Brain microvascular endothelial cell (primary cell): ENCODE data around the gene SPATA19.

Experiments
- DNase-seq: peaks from one replicate; pipeline ENCODE4 v3.0.0-alpha.2; 2020
- H3K27ac ChIP-seq: fragments of 250-450 bp; sonication (Bioruptor Pico); 2 replicates; pipeline ENCODE4 v1.5.1; 2020; ENCODE audit warnings: mild to moderate bottlenecking, moderate library complexity
- H3K27me3 ChIP-seq: fragments of 250-450 bp; sonication (Bioruptor Pico); replicated peaks from 2 replicates; pipeline ENCODE4 v1.5.1; 2020; ENCODE audit warnings: mild to moderate bottlenecking
- H3K36me3 ChIP-seq: fragments of 250-450 bp; sonication (Bioruptor Pico); replicated peaks from 2 replicates; pipeline ENCODE4 v1.5.1; 2020; ENCODE audit warnings: mild to moderate bottlenecking
- H3K4me3 ChIP-seq: 2 replicates; pipeline ENCODE4 v1.5.1; 2011; ENCODE audit warnings: low read depth, mild to moderate bottlenecking, control low read depth, low read length, moderate library complexity
- CTCF ChIP-seq: IDR thresholded peaks from 2 replicates; pipeline ENCODE4 v1.5.1; 2011; ENCODE audit warnings: low read depth, mild to moderate bottlenecking, moderate library complexity, low read length, control low read depth, inconsistent platforms; ENCODE audit errors: missing control alignments
- in situ Hi-C: cut with HindIII; loops from 2 replicates; pipeline ENCODE4 v1.10.0; 2017; ENCODE audit warnings: low sequenced_read_pairs, low pct_ligation_motif_present

Gene SPATA19

GRCh38 chr11:133819746-133820315 lies 25.5 kb downstream of the SPATA19 start:
- no peak for DNase-seq
- no peak overlapping the region for H3K4me3 ChIP-seq
- no peaks in the 10 kb centered on the region for H3K36me3 ChIP-seq
- no peaks in the 10 kb centered on the region for H3K27me3 ChIP-seq
- TF ChIP-seq CTCF, result no peak
- in situ Hi-C loops, result no loop called here
- no peak overlapping the region for H3K27ac ChIP-seq

- H3K36me3 ChIP-seq, result no peaks in the 10 kb centered on the region
- DNase-seq, result no peak
- H3K4me3 ChIP-seq, result no peak overlapping the region
- in situ Hi-C loops, result no loop called here
- TF ChIP-seq CTCF, result no peak
- no peak overlapping the region for H3K27ac ChIP-seq
- no peaks in the 10 kb centered on the region for H3K27me3 ChIP-seq
These were observed 26.2 kb downstream of the SPATA19 start for GRCh38 chr11:133819114-133819513.

GRCh38 chr11:133818302-133818701 lies 27.0 kb downstream of the SPATA19 start:
- Histone ChIP-seq H3K27me3 (no peaks in the 10 kb centered on the region), H3K4me3 (no peak overlapping the region), H3K27ac (no peak overlapping the region), H3K36me3 (no peaks in the 10 kb centered on the region)
- TF ChIP-seq CTCF, result no peak
- DNase-seq, result no peak
- in situ Hi-C loops, result no loop called here

- no peaks in the 10 kb centered on the region for H3K36me3 ChIP-seq
- no peak overlapping the region for H3K4me3 ChIP-seq
- in situ Hi-C loops, result no loop called here
- no peak for TF ChIP-seq CTCF
- no peaks in the 10 kb centered on the region for H3K27me3 ChIP-seq
- H3K27ac ChIP-seq, result no peak overlapping the region
- no peak for DNase-seq
These were observed 27.9 kb downstream of the SPATA19 start for GRCh38 chr11:133817449-133817848.

GRCh38 chr11:133816146-133816870 lies 29.0 kb downstream of the SPATA19 start:
- no peaks in the 10 kb centered on the region for H3K27me3 ChIP-seq
- DNase-seq, result no peak
- no peak for TF ChIP-seq CTCF
- H3K4me3 ChIP-seq, result no peak overlapping the region
- no peak overlapping the region for H3K27ac ChIP-seq
- in situ Hi-C loops, result no loop called here
- H3K36me3 ChIP-seq, result no peaks in the 10 kb centered on the region

GRCh38 chr11:133815636-133816035 lies 29.7 kb downstream of the SPATA19 start:
- TF ChIP-seq CTCF, result no peak
- in situ Hi-C loops, result no loop called here
- no peaks in the 10 kb centered on the region for H3K36me3 ChIP-seq
- no peaks in the 10 kb centered on the region for H3K27me3 ChIP-seq
- no peak overlapping the region for H3K27ac ChIP-seq
- no peak for DNase-seq
- no peak overlapping the region for H3K4me3 ChIP-seq
